Measurements from ENCODE around the gene DNAJC6.

- TF ChIP-seq POLR2AphosphoS5 (IDR thresholded peaks at IDR 0.05) (no peak), POLR2A (IDR thresholded peaks at IDR 0.05) (no peak), CTCF (IDR thresholded peaks at IDR 0.05 in 8 of 11, conservative IDR thresholded peaks at IDR 0.05 in 3 of 11) (no peak)
Observed at GRCh38 chr1:65437616-65438015, 128.3 kb downstream of the DNAJC6 start.

Data from spleen (tissue), 7 donors.